Subcutaneous adipose tissue (tissue), 4 donors: ENCODE measurements around the gene NPPB. TPM values are rescaled to one million over a fixed set of nuclear protein-coding genes. Genes with fewer than 3 reads are reported as not detected.

Experiments
- total RNA-seq, 4 donors: library from RNA; depleted of rRNA; stranded (reverse); fragments of >200 nt; gene quantifications; one replicate each; pipeline ENCODE4 v1.1.0, GENCODE V29; 2016
- TF ChIP-seq, protein P1 (sequence below): fragments of 450-650 bp; IDR thresholded peaks from one replicate; pipeline ENCODE4 v1.5.1; 2016; ENCODE audit warnings: low read depth, mild to moderate bottlenecking, control low read depth, antibody characterized with exemption, moderate library complexity

The NPPB gene
- total RNA-seq, 4 donors from 2014 or later, result not detected

GRCh38 chr1:11839727-11840705 is 18.7 kb downstream of the NPPB start:
- TF ChIP-seq, protein P1, sequence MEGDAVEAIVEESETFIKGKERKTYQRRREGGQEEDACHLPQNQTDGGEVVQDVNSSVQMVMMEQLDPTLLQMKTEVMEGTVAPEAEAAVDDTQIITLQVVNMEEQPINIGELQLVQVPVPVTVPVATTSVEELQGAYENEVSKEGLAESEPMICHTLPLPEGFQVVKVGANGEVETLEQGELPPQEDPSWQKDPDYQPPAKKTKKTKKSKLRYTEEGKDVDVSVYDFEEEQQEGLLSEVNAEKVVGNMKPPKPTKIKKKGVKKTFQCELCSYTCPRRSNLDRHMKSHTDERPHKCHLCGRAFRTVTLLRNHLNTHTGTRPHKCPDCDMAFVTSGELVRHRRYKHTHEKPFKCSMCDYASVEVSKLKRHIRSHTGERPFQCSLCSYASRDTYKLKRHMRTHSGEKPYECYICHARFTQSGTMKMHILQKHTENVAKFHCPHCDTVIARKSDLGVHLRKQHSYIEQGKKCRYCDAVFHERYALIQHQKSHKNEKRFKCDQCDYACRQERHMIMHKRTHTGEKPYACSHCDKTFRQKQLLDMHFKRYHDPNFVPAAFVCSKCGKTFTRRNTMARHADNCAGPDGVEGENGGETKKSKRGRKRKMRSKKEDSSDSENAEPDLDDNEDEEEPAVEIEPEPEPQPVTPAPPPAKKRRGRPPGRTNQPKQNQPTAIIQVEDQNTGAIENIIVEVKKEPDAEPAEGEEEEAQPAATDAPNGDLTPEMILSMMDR, result no peak

GRCh38 chr1:11838349-11839272 is 20.1 kb downstream of the NPPB start:
- TF ChIP-seq, protein P1, result no peak

DNA sequence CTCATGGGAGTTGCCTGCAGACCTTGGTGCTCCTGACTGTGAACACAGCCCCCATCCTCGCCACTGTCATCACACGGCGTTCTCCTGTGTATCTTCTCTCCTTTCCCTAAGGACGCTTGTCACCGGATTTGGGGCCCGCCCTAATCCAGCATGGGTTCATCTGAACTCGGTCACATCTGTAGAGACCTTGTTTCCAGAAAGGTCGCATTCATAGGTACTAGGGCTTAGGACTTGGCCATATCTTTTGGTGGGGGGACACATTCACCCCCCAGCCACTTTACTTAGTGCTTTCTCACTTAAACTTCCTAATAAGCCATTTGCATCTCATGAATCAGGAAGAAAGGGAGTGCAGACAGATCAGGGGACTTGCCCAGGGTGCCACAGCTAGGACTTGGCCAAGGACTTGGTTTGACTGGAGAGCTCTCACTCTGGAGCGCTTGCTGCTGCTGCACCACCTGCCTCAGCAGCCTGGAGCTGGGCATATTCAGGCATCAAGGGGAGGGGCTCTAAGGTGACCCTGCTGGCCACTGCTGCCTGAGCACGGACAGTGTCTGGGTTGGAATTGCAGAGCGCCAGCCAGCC is 20.9 kb downstream of the NPPB start:
- TF ChIP-seq, protein P1, result no peak

DNA sequence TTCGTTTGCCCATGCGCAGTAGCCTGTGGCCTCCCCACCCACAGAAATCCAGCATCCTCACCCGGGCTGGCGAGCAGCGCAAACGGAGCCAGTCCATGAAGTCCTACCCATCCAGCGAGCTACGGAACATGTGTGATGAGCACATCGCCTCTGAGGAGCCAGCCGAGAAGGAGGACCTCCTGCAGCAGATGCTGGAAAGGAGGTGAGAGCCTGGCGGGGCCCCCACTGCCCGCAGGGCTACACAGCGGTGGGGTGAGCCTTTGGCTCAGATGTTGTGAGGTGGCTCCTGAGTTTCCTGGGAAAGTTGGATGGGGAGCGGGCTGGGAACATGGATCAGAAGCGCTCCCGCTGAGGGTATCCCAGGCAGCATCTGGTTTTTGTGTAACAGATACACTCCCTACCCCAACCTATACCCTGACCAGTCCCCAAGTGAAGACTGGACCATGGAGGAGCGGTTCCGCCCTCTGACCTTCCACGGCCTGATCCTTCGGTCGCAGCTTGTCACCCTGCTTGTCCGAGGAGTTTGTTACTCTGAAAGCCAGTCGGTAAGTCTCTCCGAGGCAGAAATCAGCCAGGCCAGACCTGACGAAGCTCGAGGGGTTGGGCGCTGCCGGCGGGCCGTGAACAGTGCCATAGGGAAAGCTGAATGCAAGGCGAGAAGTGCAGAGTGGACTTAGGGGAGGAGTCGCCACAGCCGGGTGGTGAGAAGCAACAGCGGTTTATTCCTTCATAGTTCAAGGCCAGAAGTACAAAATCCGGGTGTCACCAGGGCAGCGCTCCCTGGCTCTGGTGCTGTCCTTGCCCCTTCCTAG is 21.6 kb downstream of the NPPB start:
- TF ChIP-seq, protein P1, result no peak

DNA sequence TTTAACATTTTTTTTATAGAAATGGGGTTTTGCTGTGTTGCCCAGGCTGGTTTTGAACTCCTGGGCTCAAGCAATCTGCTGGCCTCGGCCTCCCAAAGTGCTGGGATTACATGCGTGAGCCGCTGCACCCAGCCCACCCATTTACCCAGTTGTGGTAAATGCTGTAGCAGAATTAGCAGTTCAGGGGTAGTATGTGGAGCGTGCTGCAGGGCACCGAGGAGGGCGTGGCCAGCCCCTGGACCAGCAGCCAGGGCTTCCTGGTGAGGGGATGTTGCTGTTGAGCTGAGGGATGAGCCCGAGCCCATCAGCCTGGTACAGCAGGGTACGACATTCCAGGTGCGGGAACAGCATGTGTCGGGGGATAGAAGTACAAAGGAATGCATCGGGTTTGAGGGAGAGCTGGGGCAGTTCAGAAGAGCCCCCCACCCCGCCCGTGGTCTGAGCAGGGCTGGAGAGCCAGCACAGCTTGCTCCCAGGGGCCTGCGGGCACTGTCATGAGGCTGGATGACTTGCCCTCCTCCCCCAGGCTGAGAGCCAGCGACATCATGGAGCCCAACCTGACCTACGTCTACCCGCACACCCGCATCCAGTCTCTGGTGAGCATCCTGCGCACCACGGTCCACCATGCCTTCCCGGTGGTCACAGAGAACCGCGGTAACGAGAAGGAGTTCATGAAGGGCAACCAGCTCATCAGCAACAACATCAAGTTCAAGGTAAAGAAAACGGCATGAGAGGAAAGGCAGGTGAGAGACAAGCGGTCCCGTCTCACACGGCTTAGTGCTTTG is 23.1 kb downstream of the NPPB start:
- TF ChIP-seq, protein P1, result no peak

GRCh38 chr1:11833900-11834299 is 24.8 kb downstream of the NPPB start:
- TF ChIP-seq, protein P1, result no peak
